Parathyroid adenoma (tissue), 2 donors: ENCODE results near the gene PLCB1.

Experiments
- H2AFZ ChIP-seq: fragments of 300-600 bp; sonication (generic); one replicate; pipeline ENCODE4 v1.7.0; 2017; ENCODE audit warnings: antibody characterized with exemption, mild to moderate bottlenecking
- H3K27ac ChIP-seq: fragments of 300-600 bp; sonication (generic); one replicate; pipeline ENCODE4 v1.7.0; 2017
- H3K27me3 ChIP-seq: fragments of 300-600 bp; sonication (generic); one replicate; pipeline ENCODE4 v1.7.0; 2017; ENCODE audit warnings: low read length; ENCODE audit not compliant: control insufficient read depth, insufficient read depth
- H3K36me3 ChIP-seq: fragments of 300-600 bp; sonication (generic); one replicate; pipeline ENCODE4 v1.7.0; 2017; ENCODE audit warnings: low read length; ENCODE audit not compliant: control insufficient read depth, insufficient read depth
- H3K4me1 ChIP-seq: fragments of 300-600 bp; sonication (generic); one replicate; pipeline ENCODE4 v1.7.0; 2017; ENCODE audit warnings: control low read depth
- H3K4me2 ChIP-seq: fragments of 300-600 bp; sonication (generic); one replicate; pipeline ENCODE4 v1.7.0; 2017; ENCODE audit warnings: low read length
- H3K4me3 ChIP-seq: fragments of 300-600 bp; sonication (generic); one replicate; pipeline ENCODE4 v1.7.0; 2017; ENCODE audit warnings: low read depth, low read length
- H3K79me2 ChIP-seq: fragments of 300-600 bp; sonication (generic); one replicate; pipeline ENCODE4 v1.7.0; 2017; ENCODE audit warnings: control low read depth
- H3K9ac ChIP-seq: fragments of 300-600 bp; sonication (generic); one replicate; pipeline ENCODE4 v1.7.0; 2017; ENCODE audit warnings: mild to moderate bottlenecking
- H3K9me3 ChIP-seq: fragments of 300-600 bp; sonication (generic); one replicate; pipeline ENCODE4 v1.7.0; 2017; ENCODE audit warnings: low read length; ENCODE audit not compliant: control insufficient read depth
- CTCF ChIP-seq: fragments of 300-600 bp; sonication (generic); IDR thresholded peaks from one replicate; pipeline ENCODE4 v1.7.0; 2017; ENCODE audit warnings: antibody characterized with exemption, mild to moderate bottlenecking
- donor health status: primary hyperparathyroidism.

The PLCB1 gene

GRCh38 chr20:8918145-8918544 lies 786.1 kb downstream of the PLCB1 start:
- H3K4me2 ChIP-seq = no peak overlapping the region
- no peak for TF ChIP-seq CTCF
- no peaks in the 10 kb centered on the region for H3K36me3 ChIP-seq
- H3K27ac ChIP-seq = no peak overlapping the region
- H3K4me1 ChIP-seq = no peaks in the 10 kb centered on the region
- no peak overlapping the region for H3K4me3 ChIP-seq
- H3K79me2 ChIP-seq = no peaks in the 10 kb centered on the region
- no peak overlapping the region for H3K9ac ChIP-seq
- H3K9me3 ChIP-seq = no peaks in the 10 kb centered on the region
- H3K27me3 ChIP-seq = no peaks in the 10 kb centered on the region
- H2AFZ ChIP-seq = no peak overlapping the region

- Histone ChIP-seq H3K4me1 (no peaks in the 10 kb centered on the region), H3K27me3 (no peaks in the 10 kb centered on the region), H3K9ac (no peak overlapping the region), H3K36me3 (no peaks in the 10 kb centered on the region), H3K4me2 (no peak overlapping the region), H3K27ac (no peak overlapping the region), H3K79me2 (no peaks in the 10 kb centered on the region), H3K4me3 (no peak overlapping the region), H3K9me3 (no peaks in the 10 kb centered on the region), H2AFZ (no peak overlapping the region)
- no peak for TF ChIP-seq CTCF
These were observed 792.5 kb downstream of the PLCB1 start for GRCh38 chr20:8924539-8924938.

GRCh38 chr20:8930726-8931125 lies 798.7 kb downstream of the PLCB1 start:
- Histone ChIP-seq H3K79me2 (no peaks in the 10 kb centered on the region), H3K4me2 (no peak overlapping the region), H3K27me3 (no peaks in the 10 kb centered on the region), H3K4me3 (no peak overlapping the region), H3K36me3 (no peaks in the 10 kb centered on the region), H3K4me1 (peaks cover 4% of the 10 kb centered on the region), H3K9ac (no peak overlapping the region), H3K9me3 (no peaks in the 10 kb centered on the region), H3K27ac (no peak overlapping the region), H2AFZ (no peak overlapping the region)
- TF ChIP-seq CTCF = no peak

GRCh38 chr20:8932192-8933165 lies 800.4 kb downstream of the PLCB1 start:
- H3K4me1 ChIP-seq = peaks cover 4% of the 10 kb centered on the region
- H3K9ac ChIP-seq = no peak overlapping the region
- no peaks in the 10 kb centered on the region for H3K79me2 ChIP-seq
- no peak for TF ChIP-seq CTCF
- H3K36me3 ChIP-seq = no peaks in the 10 kb centered on the region
- H3K27me3 ChIP-seq = no peaks in the 10 kb centered on the region
- no peak overlapping the region for H2AFZ ChIP-seq
- no peaks in the 10 kb centered on the region for H3K9me3 ChIP-seq
- H3K4me2 ChIP-seq = no peak overlapping the region
- H3K27ac ChIP-seq = no peak overlapping the region
- no peak overlapping the region for H3K4me3 ChIP-seq
